ENCODE measurements around the gene NCR1.
"Not testable (repeated sequence)": the region's sequence is repeated elsewhere in the genome, so short reads cannot be mapped to it uniquely, and the experiment has no call there.

- TF ChIP-seq YY1 (IDR thresholded peaks at IDR 0.05; ENCODE audit: insufficient read depth, insufficient read length); SUZ12 (IDR thresholded peaks at IDR 0.05; ENCODE audit: extremely low read depth, insufficient read depth, insufficient read length): not testable (repeated sequence)
Observed at GRCh38 chr19:54907899-54908298, 2.0 kb downstream of the NCR1 start.
